GM21619 (cell line): Measurements from ENCODE around the gene UFSP2.

Source experiments
- ATAC-seq: cut with Tn5 transposase; IDR thresholded peaks from one replicate; pipeline ENCODE4 v1.9.1; 2021; ENCODE audit not compliant: unreplicated experiment

Gene UFSP2

DNA sequence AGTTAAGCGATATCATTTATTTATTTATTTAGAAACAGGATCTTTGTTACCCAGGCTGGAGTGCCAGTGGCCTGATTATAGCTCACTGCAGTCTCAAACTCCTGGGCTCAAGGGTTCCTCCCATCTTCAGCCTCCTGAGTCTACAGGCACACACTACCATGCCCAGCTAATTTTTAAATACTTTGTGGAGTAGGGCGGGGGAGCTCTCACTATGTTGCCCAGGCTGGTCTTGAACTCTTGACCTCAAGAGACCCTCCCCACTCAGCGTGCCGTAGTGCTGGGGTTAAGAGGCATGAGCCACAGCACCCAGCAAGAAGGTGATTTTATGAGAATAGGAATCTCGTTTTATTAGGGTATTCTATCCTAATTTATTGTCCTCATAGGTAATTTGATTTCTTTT lies 3.9 kb upstream of the UFSP2 start:
- ATAC-seq: no peak

DNA sequence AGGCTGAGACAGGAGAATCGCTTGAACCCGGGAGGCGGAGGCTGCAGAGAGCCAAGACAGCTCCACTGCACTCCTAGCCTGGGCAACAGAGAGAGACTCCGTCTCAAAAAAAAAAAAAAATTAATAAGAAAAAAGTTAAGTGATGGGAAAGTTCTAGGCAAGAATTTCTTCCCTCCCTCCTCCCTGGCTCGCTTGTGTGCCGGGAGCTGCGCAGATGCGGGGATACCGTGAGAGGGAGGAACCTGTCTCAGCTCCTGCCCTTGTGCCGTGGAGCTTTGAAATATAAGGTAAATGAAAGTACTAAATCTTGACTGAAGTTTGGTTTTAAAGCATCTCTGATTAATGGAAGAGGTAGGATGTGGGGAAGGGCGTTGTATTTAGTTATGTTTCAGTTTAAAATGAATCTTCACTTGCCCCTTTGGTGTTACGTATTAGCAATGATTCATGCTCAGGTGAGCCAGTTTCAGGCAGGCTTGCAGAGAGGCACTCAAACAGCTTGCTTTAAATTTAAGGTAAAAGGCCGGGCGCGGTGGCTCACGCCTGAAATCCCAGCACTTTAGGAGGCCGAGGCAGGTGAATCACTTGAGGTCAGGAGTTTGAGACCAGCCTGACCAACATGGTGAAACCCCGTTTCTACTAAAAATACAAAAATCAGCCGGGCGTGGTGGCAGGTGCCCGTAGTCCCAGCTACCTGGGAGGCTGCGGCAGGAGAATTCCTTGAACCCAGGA lies 1.4 kb upstream of the UFSP2 start:
- no peak for ATAC-seq

- peak; percentile 0 for ATAC-seq
Observed at GRCh38 chr4:185424905-185425646, 688 bp downstream of the UFSP2 start.

DNA sequence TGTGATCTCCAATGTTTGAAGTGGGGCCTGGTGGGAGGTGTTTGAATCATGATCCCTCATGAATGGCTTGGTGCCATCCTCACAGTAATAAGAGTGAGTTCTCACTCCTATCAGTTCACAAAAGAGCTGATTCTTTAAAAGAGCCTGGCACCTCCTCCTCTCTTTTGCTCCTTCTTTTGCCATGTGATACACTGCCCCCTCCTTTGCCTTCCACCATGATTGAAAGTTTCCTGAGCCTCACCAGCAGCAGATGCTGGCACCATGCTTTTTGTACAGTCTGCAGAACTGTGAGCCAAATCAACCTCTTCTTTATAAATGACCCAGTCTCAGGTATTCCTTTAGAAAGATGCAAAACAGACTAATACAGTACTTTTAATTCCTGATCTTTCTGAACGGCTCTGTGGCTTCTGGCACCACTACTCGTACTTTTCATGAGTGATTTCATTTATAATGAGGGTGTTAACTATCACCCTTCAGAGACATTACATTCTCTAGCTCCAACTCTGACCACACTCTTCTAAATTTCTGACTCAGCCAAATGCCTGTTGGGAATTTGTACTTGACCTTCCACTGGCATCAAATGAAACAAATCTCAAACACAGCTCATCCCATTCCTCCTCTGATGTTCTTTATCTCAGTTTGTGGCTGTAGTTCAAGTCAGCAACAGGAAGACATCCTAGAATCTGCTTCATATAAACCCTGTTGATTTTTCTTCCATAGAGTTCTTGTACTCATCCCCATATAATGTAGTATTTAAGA lies 4.2 kb downstream of the UFSP2 start:
- no peak for ATAC-seq

DNA sequence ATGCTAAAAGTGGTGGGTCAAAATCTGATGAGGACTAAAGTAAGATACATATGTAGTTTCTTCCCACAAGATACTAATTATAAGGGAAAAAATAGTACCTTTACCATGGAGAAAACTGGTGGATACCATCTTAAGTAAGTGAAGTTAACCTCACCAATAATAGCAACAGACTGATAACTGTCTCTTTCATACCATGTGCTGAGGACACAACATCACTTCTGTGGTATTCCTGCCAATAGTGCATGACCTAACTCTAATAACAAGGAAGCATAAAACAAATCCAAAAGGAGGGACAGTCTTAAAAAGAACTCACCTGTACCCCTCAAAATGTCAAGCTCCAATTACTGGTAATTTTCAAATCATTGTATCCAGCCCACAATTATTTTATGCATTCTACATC lies 8.8 kb downstream of the UFSP2 start:
- ATAC-seq: no peak

- no peak for ATAC-seq
Observed at GRCh38 chr4:185412412-185412811, 13.4 kb downstream of the UFSP2 start.

DNA sequence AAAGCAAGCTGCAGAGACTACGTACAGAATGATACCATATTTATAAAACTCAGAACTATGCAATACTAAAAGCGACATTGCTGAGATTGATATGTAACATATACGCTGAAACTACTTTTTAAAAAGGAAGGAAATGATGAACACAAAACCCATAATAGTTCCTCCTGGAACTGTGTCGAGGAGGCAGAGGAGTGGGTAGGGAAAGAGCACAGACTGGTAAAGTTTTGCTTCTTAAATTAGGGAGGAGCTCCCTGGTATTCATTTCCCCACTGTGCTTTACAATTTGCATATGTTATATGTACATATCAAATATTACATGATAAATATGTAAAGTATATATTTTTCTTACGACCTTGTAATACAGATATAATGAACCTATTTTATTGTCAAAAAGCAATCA lies 13.9 kb downstream of the UFSP2 start:
- ATAC-seq: no peak

DNA sequence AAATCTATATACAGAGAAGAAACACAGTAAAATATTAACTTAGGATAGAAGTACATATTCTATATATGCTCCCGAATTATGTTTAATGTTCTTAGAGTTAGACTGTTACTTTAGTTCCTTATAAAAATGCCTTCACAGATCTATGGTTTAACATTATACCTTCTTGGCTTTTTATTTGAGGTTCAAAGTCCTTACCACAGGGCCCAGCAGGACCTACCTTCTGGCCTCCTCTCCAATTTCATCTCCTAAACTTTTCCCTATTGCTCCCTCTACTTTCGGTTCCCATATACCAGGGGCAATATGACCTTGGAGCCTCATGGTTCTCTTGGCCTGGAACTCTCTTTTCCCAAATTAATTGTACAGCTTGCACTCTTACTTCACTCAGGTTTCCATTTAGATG lies 17.3 kb downstream of the UFSP2 start:
- ATAC-seq: no peak

DNA sequence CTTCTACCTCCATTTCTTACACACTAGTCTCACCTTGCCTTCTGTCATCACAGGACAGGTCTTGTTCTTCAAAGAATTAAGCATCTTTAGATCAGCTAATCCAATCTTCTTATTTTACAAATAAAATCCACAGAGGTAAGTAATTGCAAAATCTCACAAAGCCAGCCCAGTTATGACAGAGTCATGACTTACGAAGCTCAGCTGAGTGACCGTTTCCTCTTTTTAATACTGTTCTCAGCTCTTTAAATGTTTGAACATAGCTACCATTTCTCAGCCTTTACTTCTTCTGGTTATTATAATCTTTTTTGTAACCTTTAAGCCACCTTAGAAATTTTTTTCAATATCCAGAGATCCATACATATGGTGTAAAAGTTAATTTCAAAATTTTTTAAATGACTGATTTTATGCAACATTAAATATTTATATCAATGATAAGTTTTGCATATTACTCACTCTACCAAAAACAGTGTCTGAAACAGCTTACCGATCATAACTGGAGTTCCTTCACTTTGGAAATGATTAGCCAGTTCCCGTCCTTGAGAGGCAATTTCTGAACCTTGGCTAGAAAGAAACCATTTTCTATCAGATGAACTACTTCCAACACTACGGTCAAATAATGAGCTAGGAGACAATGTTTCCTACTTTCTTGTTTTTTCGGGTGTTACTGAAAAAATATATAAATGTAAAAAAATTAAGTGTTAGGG lies 20.3 kb downstream of the UFSP2 start:
- ATAC-seq: peak; percentile 50

DNA sequence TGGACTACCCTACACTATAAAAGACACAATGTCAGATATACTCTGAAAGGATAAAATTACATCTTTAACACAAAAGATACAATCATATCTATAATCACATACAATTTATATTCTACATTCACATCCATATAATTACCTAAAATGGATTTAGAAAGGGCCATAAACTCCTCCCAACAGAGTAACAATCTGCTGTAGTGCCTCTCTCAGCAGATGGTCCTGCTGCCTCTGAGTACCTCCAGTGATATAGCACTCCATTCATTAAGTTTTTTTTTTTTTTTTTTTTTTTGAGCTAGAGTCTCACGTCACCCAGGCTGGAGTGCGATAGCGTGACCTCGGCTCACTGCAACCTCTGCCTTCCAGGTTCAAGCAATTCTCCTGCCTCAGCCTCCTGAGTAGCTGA lies 21.7 kb downstream of the UFSP2 start:
- ATAC-seq: no peak

DNA sequence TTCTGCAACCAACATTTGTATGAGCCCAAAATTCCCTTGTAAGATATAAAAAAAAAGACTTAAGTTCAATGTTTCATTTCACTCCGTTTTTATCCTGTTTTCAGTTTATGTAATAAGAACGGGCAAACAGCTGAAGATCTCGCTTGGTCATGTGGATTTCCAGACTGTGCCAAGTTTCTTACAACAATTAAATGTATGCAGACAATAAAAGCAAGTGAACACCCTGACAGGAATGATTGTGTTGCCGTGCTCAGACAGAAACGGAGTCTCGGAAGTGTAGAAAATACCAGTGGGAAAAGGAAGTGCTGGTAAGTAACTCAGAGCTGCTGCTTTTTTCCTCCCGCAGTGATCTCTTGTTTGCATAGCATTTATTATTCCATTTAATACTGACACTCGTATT lies 26.3 kb downstream of the UFSP2 start:
- ATAC-seq: no peak

DNA sequence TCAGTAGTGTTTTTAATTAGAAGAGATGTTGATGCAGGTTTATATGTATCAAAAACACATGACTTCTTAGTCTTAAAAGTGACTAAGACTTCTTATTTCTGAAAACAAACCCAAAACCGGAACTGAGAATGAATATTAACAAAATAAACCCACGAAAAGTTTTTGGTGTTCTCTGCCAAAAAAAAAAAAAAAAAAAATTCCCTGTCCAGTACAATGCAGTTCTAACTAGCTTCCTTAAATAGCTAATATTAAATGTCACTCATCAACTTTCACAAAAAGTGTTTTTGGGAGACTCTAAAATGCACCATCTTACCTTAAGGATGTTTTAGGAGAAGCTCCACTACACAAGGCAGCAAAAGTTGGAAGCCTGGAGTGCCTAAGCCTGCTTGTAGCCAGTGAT lies 27.1 kb downstream of the UFSP2 start:
- no peak for ATAC-seq

DNA sequence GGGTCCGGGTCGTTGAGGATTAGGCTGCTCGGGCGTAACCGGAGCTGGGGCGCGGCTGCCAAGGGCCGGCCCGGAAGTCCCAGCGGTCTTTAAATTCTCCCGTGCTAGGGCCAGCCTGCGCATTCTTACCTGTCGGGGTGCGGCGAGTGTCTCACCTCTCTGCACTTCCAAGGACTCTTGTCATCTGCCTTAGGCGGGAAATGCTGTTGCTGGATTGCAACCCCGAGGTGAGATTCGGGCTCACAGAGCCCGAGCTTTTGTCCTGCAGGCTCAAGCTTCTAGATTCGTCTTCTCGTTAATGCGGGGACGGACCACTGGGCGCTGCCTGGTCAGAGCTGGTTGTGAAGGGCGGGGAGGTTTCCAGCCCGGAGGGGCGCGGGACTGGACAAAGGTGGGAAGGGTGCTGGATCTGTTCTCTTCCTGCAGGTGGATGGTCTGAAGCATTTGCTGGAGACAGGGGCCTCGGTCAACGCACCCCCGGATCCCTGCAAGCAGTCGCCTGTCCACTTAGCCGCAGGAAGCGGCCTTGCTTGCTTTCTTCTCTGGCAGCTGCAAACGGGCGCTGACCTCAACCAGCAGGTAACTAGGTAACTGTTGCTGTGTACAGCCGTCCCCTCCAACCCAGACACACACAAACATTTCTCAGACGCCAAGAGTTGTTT lies 28.9 kb downstream of the UFSP2 start, which contains the start of gene ANKRD37:
Gene ANKRD37, plus strand, starts transcription at position 118 of the 662 bp plus-strand sequence. Its CDS starts 83 bp downstream, at position 201.
- no peak for ATAC-seq

- ATAC-seq: peak; percentile 71
Observed at GRCh38 chr4:185395956-185396723, 29.6 kb downstream of the UFSP2 start.

DNA sequence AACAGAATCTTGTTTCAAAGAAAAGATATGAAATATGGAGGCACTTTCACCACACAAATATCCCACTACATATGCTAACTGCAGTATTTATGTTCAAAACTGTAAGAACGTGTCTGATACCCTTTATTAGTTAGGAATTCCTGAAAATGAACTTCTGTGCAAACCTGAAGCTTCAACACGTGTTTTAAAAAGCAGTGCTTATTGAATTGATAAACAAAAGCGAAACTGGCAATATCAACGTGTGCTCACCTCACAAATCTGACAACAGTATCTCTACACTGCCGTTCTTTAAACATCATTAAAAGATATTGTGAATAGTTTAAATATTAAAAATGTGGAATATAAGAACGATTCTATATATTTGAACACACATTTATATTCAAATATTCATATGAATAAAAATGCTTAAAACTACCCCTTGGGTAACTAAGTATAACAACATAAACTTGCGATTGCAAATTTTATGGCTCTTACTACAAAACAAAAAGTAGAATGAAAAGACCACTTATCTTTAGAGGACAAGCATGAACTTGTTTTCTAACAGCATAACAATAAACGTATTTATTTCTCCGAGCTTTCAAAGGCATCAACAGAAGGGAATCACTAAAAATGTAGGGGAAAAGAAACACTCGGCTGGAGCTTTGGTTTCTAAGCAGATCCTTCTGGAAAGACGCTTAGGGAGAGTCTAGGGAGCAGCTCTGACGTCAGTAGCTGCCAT lies 30.4 kb downstream of the UFSP2 start, which contains the start of gene LRP2BP:
Gene LRP2BP, minus strand, starts transcription at position 687 of the 718 bp plus-strand sequence. CDS start 17,738 bp downstream, outside the sequence.
- no peak for ATAC-seq

GRCh38 chr4:185394568-185395237 lies 31.1 kb downstream of the UFSP2 start:
- no peak for ATAC-seq

GRCh38 chr4:185392156-185392555 lies 33.6 kb downstream of the UFSP2 start:
- ATAC-seq: no peak

GRCh38 chr4:185390941-185391340 lies 34.8 kb downstream of the UFSP2 start:
- no peak for ATAC-seq
